Measurements from ENCODE around the gene USO1.
"Not testable (repeated sequence)": the region's sequence is repeated elsewhere in the genome, so short reads cannot be mapped to it uniquely, and the experiment has no call there.

USO1 gene

GRCh38 chr4:75724066-75724866, at the start of gene USO1:
Gene USO1, plus strand, starts transcription at chr4:75724577. Its CDS starts 243 bp downstream, at chr4:75724820.
- peak; percentile 100 for DNase-seq

- no peak for DNase-seq
Measured at GRCh38 chr4:75675004-75675531, 49.3 kb upstream of the USO1 start.

GRCh38 chr4:75678473-75678872, 45.9 kb upstream of the USO1 start:
- DNase-seq, result no peak

GRCh38 chr4:75678965-75679364, 45.4 kb upstream of the USO1 start:
- no peak for DNase-seq

- DNase-seq, result no peak
Measured at GRCh38 chr4:75679876-75680575, 44.4 kb upstream of the USO1 start.

GRCh38 chr4:75683482-75684155, 40.8 kb upstream of the USO1 start:
- no peak for DNase-seq

- no peak for DNase-seq
Measured at GRCh38 chr4:75685546-75686189, 38.7 kb upstream of the USO1 start.

GRCh38 chr4:75686346-75686745, 38.0 kb upstream of the USO1 start:
- DNase-seq, result no peak

- DNase-seq, result not testable (repeated sequence)
Measured at GRCh38 chr4:75687125-75687524, 37.3 kb upstream of the USO1 start.

GRCh38 chr4:75692066-75692465, 32.3 kb upstream of the USO1 start:
- DNase-seq, result not testable (repeated sequence)

- no peak for DNase-seq
Measured at GRCh38 chr4:75696071-75696470, 28.3 kb upstream of the USO1 start.

- DNase-seq, result no peak
Measured at GRCh38 chr4:75696581-75696980, 27.8 kb upstream of the USO1 start.

- DNase-seq, result no peak
Measured at GRCh38 chr4:75698162-75698962, 26.0 kb upstream of the USO1 start.

GRCh38 chr4:75698963-75699228, 25.5 kb upstream of the USO1 start:
- DNase-seq, result no peak

- DNase-seq, result no peak
Measured at GRCh38 chr4:75699299-75699698, 25.1 kb upstream of the USO1 start.

- no peak for DNase-seq
Measured at GRCh38 chr4:75702919-75703411, 21.4 kb upstream of the USO1 start.

GRCh38 chr4:75705198-75705977, 19.0 kb upstream of the USO1 start:
- no peak for DNase-seq

- no peak for DNase-seq
Measured at GRCh38 chr4:75708218-75708691, 16.1 kb upstream of the USO1 start.

GRCh38 chr4:75710246-75710645, 14.1 kb upstream of the USO1 start:
- DNase-seq, result no peak

GRCh38 chr4:75714011-75714410, 10.4 kb upstream of the USO1 start:
- DNase-seq, result no peak

- DNase-seq, result no peak
Measured at GRCh38 chr4:75714704-75715103, 9.7 kb upstream of the USO1 start.

Measured in left hindlimb (tissue), 1 donor.